CD4-positive, alpha-beta T cell treated with Interleukin-15 for 1 hour (primary cell): ENCODE results near the gene ARHGEF7.

Experiments used
- DNase-seq: peaks from one replicate; pipeline ENCODE4 v3.0.0-alpha.2; 2020

Gene ARHGEF7

DNA sequence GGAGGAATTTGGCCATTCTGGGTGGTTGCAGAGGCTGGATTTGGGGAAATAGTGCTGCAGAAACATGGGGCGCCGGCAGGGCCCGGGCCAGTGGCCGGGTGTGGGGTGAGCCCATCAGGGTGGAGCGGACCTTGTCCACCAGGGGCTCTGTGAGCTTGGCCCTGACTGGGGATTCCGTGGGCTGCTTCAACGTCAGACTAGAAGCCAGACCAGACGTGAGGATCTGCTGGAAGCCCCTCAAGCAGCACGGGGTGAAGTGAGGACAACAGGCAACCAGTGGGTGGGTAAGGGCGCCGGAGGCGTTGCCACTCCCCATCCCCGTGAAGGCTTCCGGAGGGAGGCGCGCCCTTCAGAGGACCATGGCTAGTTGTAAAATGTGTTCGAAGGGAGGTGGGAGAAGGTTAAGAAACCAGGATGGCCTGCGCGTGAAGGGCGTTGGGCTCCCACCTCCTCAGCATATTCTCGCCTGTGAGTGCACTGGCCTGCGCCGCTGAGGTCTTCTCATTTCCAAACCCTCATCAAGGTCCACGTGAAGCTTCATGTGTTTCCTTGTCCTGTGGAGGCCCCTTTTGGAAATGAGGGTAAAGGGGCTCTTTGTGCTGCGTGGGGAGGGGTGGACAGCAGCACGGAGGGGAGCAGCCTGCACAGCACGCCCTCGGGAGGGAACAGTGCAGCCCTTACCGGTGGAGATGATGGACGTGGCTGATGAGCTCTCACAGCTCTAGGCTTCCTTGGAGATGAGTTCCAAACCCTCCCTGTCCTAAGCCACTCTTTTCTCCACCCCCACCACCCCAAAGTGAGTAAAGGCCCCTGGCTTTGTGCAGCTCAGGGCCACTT lies 213.7 kb downstream of the ARHGEF7 start:
- DNase-seq, result no peak

DNA sequence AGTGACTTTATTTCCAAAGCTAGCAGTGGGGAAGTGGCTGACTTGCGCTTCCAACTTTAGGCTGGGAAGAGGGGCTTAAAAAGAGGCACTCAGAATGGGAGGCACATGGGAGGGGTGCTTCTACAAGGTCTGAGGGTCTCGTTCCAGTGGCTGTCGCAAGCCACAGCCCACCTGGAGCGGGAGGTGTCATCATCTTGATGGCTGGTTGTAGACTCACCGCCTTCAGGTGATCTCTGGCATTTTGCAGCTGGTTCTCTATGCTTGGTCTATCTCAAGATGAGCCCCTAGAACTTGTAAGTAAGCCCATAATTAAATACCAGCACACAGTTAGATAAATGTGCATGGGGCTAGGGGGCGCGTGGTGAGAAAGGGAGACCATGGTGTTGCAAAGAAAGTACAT lies 214.5 kb downstream of the ARHGEF7 start:
- DNase-seq, result no peak

DNA sequence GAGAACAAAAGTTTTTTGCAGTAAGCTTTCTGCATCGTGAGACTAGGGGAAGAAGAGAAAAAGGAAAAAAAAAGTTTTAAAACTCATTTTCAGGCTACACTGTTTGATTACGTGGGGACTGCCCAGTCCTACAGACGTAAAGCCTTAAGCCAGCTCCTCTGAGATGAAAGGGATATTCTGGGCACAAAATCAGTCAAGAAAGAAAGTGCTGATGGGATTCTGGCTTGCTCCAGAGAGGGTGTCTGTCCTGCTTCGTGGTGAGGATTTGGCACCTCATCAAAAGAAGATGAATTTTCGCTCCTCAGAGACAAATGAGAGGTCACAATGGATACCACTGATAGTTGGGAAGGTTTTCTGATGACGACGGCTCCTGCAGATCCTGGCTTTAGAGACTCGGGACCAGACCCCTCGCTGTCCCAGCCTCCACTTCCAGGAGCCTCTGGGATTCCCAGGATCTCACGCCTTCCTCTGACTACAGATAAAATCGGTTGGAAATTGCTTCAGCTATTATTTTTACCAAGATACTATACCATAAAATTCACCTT lies 215.0 kb downstream of the ARHGEF7 start:
- no peak for DNase-seq

DNA sequence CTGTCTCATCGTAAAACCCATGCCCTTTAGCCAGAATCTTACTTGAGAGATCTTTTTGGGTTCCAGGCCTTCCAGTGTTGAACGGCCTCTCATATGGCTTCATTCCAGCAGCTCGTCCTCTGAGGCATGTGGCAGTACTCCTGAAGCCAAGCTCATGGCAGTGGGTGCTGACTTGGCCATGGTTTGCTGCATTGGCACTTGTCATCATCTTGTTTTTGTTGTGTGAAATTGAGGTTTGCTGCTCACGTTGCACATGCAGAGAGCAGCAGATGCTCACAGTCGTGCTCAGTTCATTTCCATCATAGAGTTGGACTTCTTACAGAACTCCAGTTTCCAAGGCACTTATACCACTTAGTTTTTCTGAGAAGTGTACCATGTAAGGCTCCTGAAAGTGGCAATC lies 220.2 kb downstream of the ARHGEF7 start:
- no peak for DNase-seq

DNA sequence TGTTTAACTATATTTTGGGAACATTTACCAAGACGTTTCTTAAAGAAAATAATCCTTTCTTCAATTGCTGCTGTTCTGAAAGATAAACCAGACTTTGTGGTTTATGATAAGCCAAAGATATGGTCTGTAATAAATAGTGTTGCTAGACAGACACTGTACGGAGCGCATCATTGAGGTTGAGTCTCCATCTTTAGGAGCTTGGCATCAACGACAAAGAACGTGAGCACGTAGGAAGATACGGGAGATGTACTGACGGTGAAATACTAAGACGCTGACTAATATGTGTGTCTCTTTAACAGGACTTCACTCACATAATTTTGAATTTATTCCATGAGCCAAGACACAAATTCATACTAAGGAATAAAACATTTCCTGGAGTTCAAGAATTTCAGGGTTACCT lies 221.6 kb downstream of the ARHGEF7 start:
- DNase-seq, result no peak

DNA sequence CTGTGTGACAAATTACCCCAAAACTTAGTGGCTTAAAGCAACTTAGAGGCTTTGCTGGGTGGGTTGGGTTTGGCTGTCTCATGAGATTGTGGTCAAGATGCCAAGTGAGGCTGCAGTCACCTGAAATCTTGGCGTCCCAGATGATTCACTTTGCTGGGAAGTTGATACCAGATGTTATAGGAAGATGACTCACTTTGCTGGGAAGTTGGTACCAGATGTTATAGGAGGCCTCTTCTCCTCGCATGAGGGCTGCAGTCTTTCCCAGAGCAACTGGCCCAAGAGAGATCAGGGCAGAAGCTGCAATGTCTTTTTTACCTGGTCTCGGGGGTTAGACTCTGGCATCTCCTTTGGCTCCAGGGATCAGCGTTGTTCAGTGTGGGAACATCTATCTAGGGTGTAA lies 222.1 kb downstream of the ARHGEF7 start:
- no peak for DNase-seq

DNA sequence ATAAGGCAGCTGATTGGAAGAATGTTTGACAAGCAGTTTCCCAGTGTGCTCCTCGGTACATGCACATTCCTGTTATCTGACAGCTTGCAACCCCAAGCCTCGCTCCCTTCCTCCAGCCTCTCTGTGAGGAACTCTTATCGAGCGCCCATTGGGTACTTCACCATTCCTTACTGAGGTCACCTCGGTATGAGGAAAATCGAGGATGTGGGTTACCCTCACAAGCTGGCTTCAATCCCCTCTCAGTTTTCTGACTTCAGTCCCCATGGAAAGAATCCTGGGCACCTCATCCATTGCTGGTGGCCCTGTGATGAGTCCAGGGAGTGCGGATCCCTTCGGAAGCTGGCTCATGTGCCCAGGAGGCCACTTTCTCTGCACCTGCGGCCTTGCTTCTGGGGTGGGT lies 222.6 kb downstream of the ARHGEF7 start:
- no peak for DNase-seq

DNA sequence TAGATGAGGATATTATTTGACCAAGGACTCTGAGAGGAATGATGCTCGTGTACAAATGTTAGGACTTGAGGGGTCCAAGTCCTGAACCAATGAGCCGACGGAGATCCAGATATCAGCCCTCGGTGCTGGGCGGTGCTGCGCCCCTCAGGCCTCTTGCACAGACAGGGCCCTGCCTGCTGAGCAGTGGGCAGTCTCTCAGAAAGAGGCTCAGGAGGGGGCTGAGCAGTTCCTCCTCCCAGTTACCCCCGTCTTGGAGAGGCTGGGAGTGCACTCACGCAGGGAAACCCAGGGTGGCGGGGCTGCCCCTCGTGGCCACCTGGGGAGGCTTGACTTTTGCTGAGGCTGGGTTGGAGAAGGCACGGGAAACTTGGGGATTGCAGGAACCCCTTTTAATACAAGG lies 223.7 kb downstream of the ARHGEF7 start:
- DNase-seq, result no peak

DNA sequence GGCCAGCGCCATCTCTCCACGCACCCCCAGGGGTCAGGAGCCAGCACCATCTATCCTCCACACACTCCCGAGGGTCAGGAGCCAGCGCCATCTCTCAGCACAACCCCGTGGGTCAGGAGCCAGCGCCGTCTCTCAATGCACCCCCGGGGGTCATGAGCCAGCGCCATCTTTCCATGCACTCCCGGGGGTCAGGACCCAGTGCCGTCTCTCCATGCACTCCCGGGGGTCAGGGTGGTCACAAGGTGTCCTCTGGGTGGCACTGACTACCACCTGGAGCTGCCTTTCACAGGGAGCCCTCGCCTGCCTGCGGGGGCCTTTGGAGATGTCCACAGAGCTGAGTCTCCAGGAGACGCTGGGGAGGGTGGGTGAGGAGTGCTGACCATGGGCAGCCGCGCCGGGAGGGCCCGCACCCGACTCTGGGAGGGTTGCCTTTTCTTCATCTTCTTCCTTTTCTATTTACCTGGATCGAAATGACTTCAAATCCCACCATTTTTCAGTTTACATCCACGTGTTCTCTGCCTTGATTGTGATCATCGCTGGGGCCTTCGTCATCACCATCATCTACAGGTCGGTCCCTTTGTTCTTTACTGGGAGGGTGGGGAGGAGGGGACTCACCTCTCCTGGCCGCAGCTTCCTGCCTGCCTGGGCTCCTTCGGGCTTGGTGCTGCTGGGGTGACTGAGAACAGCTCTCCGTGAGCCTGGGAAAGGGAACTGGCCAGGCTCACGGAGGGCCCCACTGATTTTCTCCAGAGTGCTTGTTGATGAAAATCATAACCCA lies 224.4 kb downstream of the ARHGEF7 start:
- no peak for DNase-seq

DNA sequence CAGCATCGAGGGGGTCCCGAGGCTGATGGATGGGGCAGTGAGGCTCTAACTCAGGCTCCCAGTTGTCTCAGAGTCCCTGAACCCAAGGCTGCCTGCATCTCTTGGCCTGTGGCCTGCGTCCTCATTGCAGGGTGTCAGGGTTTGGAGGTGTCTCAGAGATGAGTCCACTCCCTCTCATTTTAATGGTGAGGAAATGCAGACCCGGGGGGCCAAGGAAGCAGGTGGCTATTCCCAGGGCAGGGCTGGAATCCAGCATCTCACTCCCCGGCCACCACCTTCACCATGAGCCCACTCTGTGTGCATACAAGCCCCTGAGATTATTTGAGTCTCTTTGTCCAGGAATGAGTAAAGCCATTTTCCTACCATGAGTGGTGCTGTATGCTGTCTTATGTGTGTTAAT lies 226.8 kb downstream of the ARHGEF7 start:
- no peak for DNase-seq

DNA sequence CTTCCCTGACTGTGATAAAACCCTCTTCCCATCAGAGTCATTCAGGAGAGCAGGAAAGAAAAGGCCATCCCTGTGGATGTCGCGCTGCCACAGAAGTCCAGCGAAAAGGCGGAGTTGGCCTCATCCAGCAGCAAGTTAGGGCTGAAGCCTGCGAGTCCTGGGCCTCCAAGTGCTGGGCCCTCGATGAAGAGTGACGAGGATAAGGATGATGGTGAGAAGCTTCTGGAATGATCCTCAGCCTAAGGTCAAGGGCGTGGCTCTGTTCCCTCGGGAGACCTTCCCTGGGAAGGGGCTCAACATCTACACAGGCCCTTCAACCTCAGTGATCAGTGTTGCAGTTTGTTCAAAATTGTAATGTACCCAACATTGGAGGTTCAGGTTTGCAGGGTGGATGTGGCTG lies 227.6 kb downstream of the ARHGEF7 start:
- no peak for DNase-seq

DNA sequence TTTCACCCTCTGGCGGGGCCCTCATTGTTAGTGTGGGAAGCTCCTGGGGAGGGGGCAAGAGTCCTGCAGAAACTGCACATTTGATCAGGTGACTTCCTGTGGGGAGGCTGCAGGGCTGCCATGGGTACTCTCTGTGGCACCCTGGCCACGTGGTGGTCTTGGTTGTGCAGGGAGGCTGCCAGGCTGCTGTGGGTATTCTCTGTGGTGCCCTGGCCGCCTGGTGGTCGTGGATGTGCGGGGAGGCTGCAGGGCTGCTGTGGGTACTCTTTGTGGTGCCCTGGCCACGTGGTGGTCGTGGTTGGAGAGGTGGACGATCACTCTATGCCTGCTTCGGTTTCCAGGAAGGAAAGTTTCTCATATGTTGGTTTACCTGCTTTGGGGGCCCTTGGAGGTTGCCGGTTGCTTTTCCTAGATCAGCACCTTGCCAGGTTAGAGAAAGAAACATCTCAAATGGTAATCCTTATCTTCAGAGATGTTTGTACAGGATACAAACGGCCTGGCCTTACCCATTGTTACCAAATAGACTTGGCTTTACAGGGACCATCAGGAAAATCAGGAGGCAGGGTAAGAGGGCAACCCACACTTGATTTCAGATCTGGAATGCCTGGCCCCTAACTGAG lies 228.2 kb downstream of the ARHGEF7 start:
- DNase-seq, result no peak

DNA sequence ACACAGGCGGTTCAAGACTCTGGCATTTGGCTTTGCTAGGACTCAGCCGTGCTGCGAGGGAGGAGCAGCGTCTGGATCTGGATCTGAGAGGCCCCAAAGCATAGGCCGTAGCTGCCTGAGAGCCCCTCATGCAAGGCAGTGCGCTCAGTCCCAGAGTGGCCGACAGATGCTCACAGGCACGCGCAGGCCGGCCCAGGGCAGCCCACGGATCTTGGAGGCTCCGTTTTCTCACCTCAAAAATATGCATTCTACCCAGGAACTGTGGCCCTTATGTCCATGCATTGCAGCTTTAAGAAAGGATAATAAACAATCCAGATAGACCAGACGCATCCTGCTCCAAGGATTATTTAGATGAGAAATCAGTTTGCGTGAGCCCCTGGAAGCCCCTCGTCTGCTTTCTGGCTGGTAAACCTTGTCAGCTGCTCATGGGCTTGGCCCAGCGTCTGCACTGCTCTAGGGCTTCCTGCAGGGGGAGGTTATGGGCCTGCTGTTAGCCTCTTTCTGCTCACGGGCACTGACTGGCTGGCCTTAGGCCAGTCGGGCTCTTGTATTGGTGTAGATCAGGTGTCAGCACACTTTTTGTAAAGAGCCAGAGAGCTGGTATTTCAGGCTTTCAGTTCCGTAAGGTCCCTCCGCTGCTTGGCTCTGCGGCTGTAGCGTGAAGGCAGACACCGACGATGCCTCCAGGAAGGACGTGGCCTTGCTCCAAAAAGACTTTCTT lies 229.5 kb downstream of the ARHGEF7 start:
- no peak for DNase-seq

DNA sequence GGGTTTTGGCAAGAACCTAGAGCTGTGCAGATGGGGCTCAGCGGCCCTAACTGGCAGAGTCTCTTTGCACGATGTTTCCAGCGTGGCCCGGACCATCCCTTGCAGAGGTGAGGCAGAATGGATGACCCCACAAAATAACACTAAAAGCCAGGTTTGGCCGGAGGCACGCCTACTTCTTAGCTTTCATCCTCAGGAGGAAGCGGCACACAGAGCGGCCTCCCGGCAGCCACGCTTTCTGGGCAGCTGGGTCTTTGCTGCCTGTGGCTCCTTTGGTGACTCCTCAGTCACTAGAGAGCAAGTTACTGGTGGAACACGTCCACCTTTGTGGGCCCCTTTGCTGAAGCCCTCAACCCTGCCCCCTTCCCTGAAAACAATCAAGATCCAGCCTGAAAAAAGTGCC lies 230.6 kb downstream of the ARHGEF7 start:
- no peak for DNase-seq

DNA sequence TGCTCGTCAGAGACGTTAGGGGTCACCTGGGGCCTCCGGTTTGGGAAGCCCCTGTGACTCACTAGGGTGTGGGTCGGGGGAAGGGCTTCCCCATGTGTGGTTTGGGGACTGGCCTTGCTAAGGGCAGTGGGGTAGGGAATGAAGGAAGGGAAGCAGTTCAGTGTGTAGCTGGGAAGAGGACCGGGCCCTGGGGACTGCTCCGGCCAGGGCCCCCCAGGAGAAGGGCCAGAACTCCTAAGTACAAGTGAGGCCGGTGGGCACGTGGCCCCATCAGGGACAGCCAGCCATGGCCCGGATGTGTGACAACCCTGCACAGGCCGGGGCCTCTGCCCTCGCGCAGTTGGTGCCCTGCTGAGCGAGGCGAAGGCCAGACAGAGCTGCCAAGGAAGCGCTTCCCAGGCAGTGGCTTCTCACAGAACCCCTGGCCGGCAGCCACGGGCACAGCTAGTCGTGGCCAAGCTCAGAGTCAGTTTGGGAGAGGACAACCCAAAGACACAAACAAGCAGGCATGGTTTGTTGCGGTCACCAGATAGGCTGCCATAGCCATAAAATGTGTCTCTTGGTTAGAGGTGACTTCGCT lies 231.1 kb downstream of the ARHGEF7 start:
- DNase-seq, result no peak

DNA sequence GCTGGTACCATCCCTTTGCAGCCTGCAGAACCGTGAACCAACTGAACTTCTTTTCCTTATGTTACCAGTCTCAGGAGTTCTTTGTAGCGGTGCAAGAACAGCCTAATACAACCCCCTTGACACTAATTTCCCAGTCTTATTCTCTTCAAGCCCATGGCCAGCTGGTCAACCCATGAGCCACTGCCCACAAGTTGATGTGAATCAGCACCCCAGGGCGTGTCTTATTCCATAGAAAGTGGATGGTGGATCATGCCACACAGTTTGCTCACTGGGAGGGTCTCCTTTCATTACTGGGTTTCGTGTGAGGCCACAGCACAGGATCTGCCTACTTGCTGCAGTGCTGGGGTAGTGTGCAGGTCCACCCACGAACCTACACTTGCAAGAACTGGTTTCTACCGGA lies 232.3 kb downstream of the ARHGEF7 start:
- no peak for DNase-seq

DNA sequence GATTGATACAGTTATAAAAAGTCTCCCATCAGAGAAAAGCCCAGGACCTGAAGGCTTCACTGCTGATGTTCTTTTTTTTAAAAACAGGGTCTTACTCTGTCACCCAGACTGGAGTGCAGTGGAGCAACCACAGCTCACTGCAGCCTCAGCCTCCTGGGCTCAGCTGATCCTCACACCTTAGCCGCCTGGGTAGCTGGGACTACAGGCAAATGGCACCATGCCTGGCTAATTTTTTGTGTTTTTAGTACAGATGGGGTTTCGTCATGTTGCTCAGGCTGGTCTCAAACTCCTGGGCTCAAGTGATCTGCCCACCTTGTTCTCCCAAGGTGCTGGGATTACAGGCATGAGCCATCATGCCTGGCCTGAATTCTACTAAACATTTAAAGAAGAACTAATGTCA lies 238.4 kb downstream of the ARHGEF7 start:
- no peak for DNase-seq

DNA sequence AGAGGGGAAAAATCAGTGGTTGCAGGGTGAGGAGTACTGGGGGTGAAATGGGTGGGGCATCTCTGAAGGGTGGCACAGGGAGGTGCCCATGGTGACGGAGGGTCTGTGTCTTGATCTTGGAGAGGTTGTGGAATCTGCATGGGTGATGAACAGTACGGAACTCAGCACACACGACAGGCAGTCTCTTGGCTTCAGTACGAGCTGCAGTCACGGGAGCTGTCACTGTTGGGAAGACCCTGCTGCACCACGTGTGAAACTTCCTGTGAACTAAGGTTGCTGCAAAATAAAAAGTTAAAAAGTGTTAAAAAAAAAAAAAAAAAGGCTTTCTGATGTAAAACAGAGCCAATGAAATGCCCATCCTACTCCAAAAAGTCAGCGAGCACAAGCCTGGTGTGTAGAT lies 239.7 kb downstream of the ARHGEF7 start:
- no peak for DNase-seq
